ENCODE measurements around the gene EFHB.

DNA sequence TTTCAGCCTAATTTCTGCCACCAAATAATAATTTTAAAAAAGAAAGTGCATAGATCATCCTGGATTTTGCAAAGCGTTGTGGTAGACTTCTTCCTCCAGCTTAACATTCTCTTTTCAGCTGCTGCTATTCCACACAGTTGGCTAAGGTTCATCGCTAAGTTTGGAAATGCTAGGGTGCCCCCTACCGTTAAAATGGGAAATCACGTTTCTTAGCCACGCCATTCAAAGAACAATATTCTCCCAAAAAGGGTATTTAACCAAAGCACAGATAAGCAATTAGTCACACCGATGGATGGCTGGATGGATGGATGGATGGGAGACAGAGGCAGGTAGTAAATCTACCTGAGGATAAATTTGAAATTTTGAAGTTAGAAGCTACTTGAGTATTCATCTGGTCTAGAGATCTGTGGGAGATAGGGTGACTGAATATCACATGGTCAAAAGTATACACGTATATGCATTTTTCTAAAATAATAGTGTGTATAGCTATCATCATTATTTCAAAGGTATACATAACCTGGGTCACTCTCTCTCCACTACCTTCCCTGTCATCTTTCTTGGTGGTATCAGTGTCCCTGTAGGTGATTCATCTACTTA lies 67.2 kb downstream of the EFHB start:
- TF ChIP-seq, protein P1, sequence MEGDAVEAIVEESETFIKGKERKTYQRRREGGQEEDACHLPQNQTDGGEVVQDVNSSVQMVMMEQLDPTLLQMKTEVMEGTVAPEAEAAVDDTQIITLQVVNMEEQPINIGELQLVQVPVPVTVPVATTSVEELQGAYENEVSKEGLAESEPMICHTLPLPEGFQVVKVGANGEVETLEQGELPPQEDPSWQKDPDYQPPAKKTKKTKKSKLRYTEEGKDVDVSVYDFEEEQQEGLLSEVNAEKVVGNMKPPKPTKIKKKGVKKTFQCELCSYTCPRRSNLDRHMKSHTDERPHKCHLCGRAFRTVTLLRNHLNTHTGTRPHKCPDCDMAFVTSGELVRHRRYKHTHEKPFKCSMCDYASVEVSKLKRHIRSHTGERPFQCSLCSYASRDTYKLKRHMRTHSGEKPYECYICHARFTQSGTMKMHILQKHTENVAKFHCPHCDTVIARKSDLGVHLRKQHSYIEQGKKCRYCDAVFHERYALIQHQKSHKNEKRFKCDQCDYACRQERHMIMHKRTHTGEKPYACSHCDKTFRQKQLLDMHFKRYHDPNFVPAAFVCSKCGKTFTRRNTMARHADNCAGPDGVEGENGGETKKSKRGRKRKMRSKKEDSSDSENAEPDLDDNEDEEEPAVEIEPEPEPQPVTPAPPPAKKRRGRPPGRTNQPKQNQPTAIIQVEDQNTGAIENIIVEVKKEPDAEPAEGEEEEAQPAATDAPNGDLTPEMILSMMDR (IDR thresholded peaks at IDR 0.05): peak; percentile 37 to 67 (median 55)
- no peak for TF ChIP-seq POLR2A (IDR thresholded peaks at IDR 0.05)

All from breast epithelium (tissue), 3 donors.